Colonic mucosa (tissue), 4 donors: ENCODE data around the gene DAG1. TPM values are rescaled to one million over a fixed set of nuclear protein-coding genes. Genes with fewer than 3 reads are reported as not detected.

ENCODE experiments used
- DNase-seq: peaks from one replicate; pipeline ENCODE4 v3.0.0-alpha.2; 2020
- H3K27ac ChIP-seq: fragments of 200-600 bp; one replicate; pipeline ENCODE4 v1.8.0; 2021
- H3K27me3 ChIP-seq: fragments of 200-600 bp; one replicate; pipeline ENCODE4 v1.8.0; 2021
- H3K36me3 ChIP-seq: fragments of 200-600 bp; one replicate; pipeline ENCODE4 v1.8.0; 2021
- H3K4me1 ChIP-seq: fragments of 200-600 bp; one replicate; pipeline ENCODE4 v1.8.0; 2021; ENCODE audit warnings: mild to moderate bottlenecking
- H3K4me3 ChIP-seq: fragments of 200-600 bp; one replicate; pipeline ENCODE4 v1.8.0; 2021
- H3K9ac ChIP-seq, 2 donors: one replicate each; pipeline ENCODE4 v1.7.0; 2013; ENCODE audit warnings: control low read depth in 2 of 2, low read depth in 2 of 2, low read length in 2 of 2
- H3K9me3 ChIP-seq: fragments of 200-600 bp; one replicate; pipeline ENCODE4 v1.8.0; 2021
- intact Hi-C: fragments of 100-400 bp; cut with DNase I; formaldehyde crosslinking; loops from one replicate; pipeline ENCODE4 v1.14.1; 2022
- total RNA-seq, 2 donors: library from RNA; stranded (reverse); fragmentation: NEBNext Ultra II Directional in 1 of 2; extraction: Animal tissue kit (Norgen Biotek cat#: 25700) in 1 of 2; gene quantifications; one replicate each; pipeline ENCODE4 v1.2.1, GENCODE V29; 2021
- TF ChIP-seq, protein P1 (sequence below): fragments of 200-600 bp; IDR thresholded peaks from one replicate; pipeline ENCODE4 v1.8.0; 2022; ENCODE audit warnings: antibody characterized with exemption, mild to moderate bottlenecking
- donor health status: healthy.
- donor health status: DM: no; HTN: no; CAD: no.
- donor health status: DM: no; HTN: no; CAD: no.

DAG1 gene
- total RNA-seq, 2 donors from 2014 or later: 81.7 to 107 TPM

DNA sequence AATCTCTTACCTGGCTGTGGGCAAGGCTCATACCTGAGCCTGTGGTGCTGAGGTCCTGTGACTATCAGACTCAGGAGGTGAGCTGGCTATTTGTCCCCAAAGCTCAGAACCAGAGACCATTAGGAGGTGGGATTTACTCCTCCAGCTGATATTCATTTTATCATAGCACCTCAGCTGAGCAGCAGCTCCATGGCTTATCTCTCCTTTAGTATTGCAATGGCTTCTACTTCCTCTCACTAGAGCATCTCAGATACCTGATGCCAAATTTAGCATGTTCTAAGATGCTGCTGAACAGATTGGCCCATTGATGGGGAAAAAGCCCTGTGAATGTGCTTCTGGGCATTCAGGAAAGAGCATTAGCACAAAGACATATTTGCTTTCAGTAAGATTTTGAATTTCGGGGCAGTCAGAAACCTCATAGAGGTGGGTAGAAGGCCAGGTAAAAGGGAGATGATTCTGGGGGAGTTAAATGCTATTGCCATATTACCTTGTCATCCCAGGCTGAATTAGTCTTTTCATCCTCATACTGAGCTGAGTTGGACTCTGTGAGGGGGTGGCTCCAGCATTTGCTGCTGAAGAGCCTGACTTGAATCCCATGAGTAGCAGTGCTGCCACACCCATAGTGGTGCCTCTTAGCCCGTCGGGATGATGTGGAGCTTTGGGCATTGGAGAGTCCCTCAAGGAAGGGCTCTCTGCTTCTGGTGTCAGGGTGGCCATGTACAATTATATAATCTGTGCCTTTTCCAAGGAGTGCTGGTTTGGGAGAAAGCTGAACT is 86.6 kb downstream of the DAG1 start:
- Histone ChIP-seq H3K9me3 (no peaks in the 10 kb centered on the region), H3K36me3 (no peaks in the 10 kb centered on the region), H3K9ac (no peak overlapping the region), H3K4me1 (peaks cover 4% of the 10 kb centered on the region), H3K27me3 (no peaks in the 10 kb centered on the region), H3K4me3 (no peak overlapping the region), H3K27ac (no peak overlapping the region)
- intact Hi-C loops: no loop called here
- DNase-seq: no peak
- TF ChIP-seq, protein P1, sequence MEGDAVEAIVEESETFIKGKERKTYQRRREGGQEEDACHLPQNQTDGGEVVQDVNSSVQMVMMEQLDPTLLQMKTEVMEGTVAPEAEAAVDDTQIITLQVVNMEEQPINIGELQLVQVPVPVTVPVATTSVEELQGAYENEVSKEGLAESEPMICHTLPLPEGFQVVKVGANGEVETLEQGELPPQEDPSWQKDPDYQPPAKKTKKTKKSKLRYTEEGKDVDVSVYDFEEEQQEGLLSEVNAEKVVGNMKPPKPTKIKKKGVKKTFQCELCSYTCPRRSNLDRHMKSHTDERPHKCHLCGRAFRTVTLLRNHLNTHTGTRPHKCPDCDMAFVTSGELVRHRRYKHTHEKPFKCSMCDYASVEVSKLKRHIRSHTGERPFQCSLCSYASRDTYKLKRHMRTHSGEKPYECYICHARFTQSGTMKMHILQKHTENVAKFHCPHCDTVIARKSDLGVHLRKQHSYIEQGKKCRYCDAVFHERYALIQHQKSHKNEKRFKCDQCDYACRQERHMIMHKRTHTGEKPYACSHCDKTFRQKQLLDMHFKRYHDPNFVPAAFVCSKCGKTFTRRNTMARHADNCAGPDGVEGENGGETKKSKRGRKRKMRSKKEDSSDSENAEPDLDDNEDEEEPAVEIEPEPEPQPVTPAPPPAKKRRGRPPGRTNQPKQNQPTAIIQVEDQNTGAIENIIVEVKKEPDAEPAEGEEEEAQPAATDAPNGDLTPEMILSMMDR: no peak

DNA sequence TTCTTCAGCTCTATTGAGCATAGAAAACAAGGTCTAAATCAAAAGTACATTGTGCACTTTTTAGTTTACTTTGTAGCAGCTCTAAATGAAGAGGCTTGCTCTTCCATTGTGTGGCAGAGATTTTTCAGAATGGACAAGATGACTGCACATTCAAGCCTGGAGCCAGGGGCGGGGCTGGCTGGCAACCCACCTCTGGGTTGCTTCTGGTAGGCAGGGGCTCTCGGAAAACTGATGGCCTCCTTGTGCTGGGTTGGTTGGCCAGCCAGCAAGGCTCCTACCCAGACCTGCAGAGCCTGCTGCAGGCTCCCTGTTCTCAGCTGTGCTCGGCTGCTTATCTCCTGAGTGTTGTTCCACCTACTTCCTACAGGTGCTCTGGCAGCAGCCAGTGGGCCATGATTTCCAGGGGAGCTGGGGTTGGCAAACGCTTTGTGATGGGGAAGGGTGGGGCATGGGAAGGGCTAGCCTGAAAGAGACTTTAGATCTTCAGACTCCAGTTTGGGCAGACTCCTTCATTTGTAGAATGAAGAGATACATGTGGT is 93.0 kb downstream of the DAG1 start:
- Histone ChIP-seq H3K4me1 (no peaks in the 10 kb centered on the region), H3K27ac (no peak overlapping the region), H3K9ac (no peak overlapping the region), H3K9me3 (no peaks in the 10 kb centered on the region), H3K36me3 (no peaks in the 10 kb centered on the region), H3K4me3 (no peak overlapping the region), H3K27me3 (no peaks in the 10 kb centered on the region)
- intact Hi-C loops: loop anchor here (5.0 kb wide), 1 partner anchor 94 kb away; no protein-coding TSS in a partner anchor
- no peak for DNase-seq
- TF ChIP-seq, protein P1: no peak

DNA sequence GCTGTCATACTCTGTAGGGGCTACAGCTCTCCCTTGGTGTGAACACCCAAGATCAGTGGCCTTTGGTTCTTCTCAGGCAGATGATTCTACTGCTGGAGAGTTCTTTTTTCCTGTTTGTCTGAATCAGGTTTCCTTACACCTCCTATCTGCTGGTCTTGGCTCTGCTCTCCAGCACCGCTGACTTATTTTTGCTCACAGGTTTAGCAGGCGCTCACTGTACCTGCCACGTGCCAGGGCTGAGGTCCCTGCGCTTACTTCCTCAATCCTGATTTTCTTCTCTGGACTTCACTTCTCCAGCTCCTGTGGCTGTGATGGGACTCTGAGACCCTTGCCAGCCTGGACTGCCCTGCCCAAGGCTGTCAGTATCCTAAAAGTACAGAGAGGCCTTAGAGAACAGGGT is 93.7 kb downstream of the DAG1 start:
- intact Hi-C loops: loop anchor here (5.0 kb wide), 1 partner anchor 94 kb away; no protein-coding TSS in a partner anchor
- H3K4me3 ChIP-seq: no peak overlapping the region
- TF ChIP-seq, protein P1: no peak
- no peaks in the 10 kb centered on the region for H3K27me3 ChIP-seq
- no peak for DNase-seq
- H3K9ac ChIP-seq: no peak overlapping the region
- no peaks in the 10 kb centered on the region for H3K36me3 ChIP-seq
- no peaks in the 10 kb centered on the region for H3K9me3 ChIP-seq
- no peaks in the 10 kb centered on the region for H3K4me1 ChIP-seq
- no peak overlapping the region for H3K27ac ChIP-seq

DNA sequence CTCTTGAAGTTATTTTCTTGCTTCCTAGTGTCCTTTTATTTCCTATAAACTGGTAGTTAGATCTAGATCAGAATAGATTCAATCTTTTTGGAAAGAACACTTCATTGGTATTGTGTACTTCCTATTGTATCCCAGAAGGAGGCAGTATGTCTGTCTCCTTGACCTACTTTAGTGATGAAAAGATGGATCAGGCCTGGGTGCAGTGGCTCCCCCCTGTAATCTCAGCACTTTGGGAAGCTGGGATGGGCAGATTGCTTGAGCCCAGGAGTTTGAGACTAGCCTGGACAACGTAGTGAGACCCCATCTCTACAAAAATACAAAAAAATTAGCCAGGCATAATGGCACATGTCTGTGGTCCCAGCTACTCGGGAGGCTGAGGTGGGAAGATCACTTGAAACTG is 96.2 kb downstream of the DAG1 start:
- TF ChIP-seq, protein P1: no peak
- no peak overlapping the region for H3K27ac ChIP-seq
- H3K4me1 ChIP-seq: no peaks in the 10 kb centered on the region
- H3K27me3 ChIP-seq: no peaks in the 10 kb centered on the region
- H3K9ac ChIP-seq: no peak overlapping the region
- H3K36me3 ChIP-seq: no peaks in the 10 kb centered on the region
- DNase-seq: no peak
- no peak overlapping the region for H3K4me3 ChIP-seq
- intact Hi-C loops: no loop called here
- no peaks in the 10 kb centered on the region for H3K9me3 ChIP-seq

DNA sequence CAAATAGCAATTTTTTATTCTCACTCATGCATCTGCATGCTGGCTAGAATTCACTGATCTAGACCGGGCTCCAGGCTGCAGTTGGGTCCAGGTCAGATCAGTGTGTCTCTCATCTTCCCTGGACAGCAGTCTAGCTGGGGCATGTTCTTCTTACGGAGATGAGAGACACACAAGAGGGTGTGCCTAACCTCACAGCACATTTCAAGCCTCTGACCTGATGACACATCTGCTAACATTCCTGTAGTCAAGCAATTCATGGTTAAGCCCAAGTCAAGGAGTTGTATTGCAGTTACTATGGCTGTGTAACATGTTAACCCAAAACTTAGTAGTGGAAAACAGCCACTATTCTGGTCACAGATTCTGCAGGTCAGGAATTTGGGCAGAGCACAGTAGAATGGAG is 97.3 kb downstream of the DAG1 start:
- Histone ChIP-seq H3K4me3 (no peak overlapping the region), H3K36me3 (no peaks in the 10 kb centered on the region), H3K27me3 (no peaks in the 10 kb centered on the region), H3K27ac (no peak overlapping the region), H3K9ac (no peak overlapping the region), H3K9me3 (no peaks in the 10 kb centered on the region), H3K4me1 (no peaks in the 10 kb centered on the region)
- intact Hi-C loops: no loop called here
- DNase-seq: no peak
- TF ChIP-seq, protein P1: no peak
